Osteoblast (primary cell): ENCODE measurements around the gene CCDC175. TPM values are rescaled to one million over a fixed set of nuclear protein-coding genes. Genes with fewer than 3 reads are reported as not detected.

Experiments
- DNase-seq: peaks from one replicate; pipeline ENCODE4 v3.0.0; 2011; ENCODE audit warnings: low spot score, mixed read lengths; ENCODE audit not compliant: insufficient read length; ENCODE audit errors: missing footprints
- H2AFZ ChIP-seq: 2 replicates; pipeline ENCODE4 v1.6.0; 2011; ENCODE audit warnings: mild to moderate bottlenecking, low read length
- H3K27ac ChIP-seq: 2 replicates; pipeline ENCODE4 v1.5.1; 2011; ENCODE audit warnings: mild to moderate bottlenecking, low read depth, low read length, moderate library complexity
- H3K27me3 ChIP-seq: 2 replicates; pipeline ENCODE4 v1.6.0; 2012; ENCODE audit warnings: mild to moderate bottlenecking, control low read depth, inconsistent platforms, low read length, moderate library complexity; ENCODE audit not compliant: insufficient read depth
- H3K36me3 ChIP-seq: 2 replicates; pipeline ENCODE4 v1.5.1; 2011; ENCODE audit warnings: mild to moderate bottlenecking, low read length, control low read depth, moderate library complexity; ENCODE audit not compliant: insufficient read depth
- H3K4me1 ChIP-seq: 2 replicates; pipeline ENCODE4 v1.5.1; 2011; ENCODE audit warnings: mild to moderate bottlenecking, low read length, control low read depth, moderate library complexity; ENCODE audit not compliant: insufficient read depth
- H3K4me2 ChIP-seq: 2 replicates; pipeline ENCODE4 v1.6.0; 2011; ENCODE audit warnings: mild to moderate bottlenecking, low read length; ENCODE audit not compliant: insufficient read depth
- H3K4me3 ChIP-seq: fragments of 200-600 bp; sonication (generic); 3 replicates; pipeline ENCODE4 v1.5.1; 2012; ENCODE audit warnings: mild to moderate bottlenecking, low read length, inconsistent platforms; ENCODE audit not compliant: insufficient read depth
- H3K79me2 ChIP-seq: 2 replicates; pipeline ENCODE4 v1.6.0; 2012; ENCODE audit warnings: mild to moderate bottlenecking, low read length, control low read depth, inconsistent platforms; ENCODE audit not compliant: insufficient read depth
- H3K9me3 ChIP-seq: 2 replicates; pipeline ENCODE4 v1.5.1; 2011; ENCODE audit warnings: low read depth, low read length, control low read depth
- H4K20me1 ChIP-seq: 2 replicates; pipeline ENCODE4 v1.6.0; 2012; ENCODE audit warnings: mild to moderate bottlenecking, low read length, control low read depth; ENCODE audit not compliant: insufficient read depth
- total RNA-seq: library from RNA; depleted of rRNA; stranded (reverse); fragments of >200 nt; gene quantifications from 2 replicates; pipeline ENCODE4 v1.2.3, GENCODE V29; 2012
- TF ChIP-seq, protein P1 (sequence below): IDR thresholded peaks from 2 replicates; pipeline ENCODE4 v1.5.1; 2011; ENCODE audit warnings: mild to moderate bottlenecking, low read depth, low read length, moderate library complexity; ENCODE audit errors: extremely low read depth

The CCDC175 gene
- total RNA-seq: not detected in 2 replicates

DNA sequence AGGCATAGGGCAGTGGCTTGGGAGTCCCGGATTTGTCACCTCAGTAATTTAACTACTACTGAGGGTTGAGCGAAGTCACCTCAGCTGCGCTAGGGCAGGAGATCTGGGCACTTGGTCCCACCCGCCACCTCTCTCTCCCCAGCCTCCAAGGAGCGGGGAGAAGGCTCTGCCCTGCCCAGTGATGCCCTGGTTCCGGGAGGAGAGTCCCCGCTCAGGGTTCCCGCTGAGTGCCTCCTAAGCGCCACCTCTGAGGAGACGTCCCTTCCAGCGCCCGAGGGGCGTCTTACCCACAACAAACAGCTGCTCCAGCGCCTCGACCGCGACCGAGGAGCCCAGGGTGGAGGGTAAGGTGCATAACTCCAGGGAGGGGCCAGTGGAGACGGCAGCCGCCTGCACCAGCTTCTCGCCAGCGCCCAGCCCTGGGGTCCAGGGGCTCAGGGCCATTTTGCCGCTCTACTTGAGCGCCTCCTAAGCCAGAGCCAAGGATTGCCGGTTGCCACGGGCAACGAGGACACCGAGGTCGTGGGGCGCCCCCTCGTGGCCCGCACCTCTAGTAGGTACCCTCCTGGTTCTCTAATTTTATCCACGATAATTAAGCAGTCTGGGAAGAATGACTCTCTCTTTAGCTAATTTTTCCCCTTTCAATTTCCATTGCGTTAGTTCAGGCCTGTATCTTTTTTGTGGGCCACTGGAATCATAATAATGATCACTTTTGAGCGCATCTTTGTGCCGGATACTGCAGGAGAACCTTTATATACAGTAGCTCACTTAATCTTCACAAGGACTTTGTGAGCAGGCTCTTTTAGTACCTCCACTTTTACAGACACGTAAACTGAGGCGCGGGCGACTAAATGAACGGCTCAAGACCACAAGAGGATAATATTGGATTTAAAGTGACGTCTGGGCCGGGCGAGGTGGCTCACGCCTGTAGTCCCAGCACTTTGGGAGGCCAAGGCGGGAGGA, at the start of gene CCDC175:
Gene CCDC175, minus strand, starts transcription at position 481 of the 963 bp plus-strand sequence. Its CDS starts 37 bp downstream, at position 444.
- Histone ChIP-seq H3K4me1 (peaks cover 4% of the 10 kb centered on the region), H3K27ac (no peak within 1 kb of the TSS), H3K4me3 (peak within 1 kb of the TSS; percentile 68), H3K27me3 (peaks cover 9% of the 10 kb centered on the region), H3K79me2 (no peaks in the 10 kb centered on the region), H3K4me2 (peak within 1 kb of the TSS; percentile 86), H3K36me3 (no peaks in the 10 kb centered on the region), H3K9me3 (no peaks in the 10 kb centered on the region), H4K20me1 (no peaks in the 10 kb centered on the region), H2AFZ (peak within 1 kb of the TSS; percentile 94)
- DNase-seq: peak; percentile 94
- TF ChIP-seq, protein P1, sequence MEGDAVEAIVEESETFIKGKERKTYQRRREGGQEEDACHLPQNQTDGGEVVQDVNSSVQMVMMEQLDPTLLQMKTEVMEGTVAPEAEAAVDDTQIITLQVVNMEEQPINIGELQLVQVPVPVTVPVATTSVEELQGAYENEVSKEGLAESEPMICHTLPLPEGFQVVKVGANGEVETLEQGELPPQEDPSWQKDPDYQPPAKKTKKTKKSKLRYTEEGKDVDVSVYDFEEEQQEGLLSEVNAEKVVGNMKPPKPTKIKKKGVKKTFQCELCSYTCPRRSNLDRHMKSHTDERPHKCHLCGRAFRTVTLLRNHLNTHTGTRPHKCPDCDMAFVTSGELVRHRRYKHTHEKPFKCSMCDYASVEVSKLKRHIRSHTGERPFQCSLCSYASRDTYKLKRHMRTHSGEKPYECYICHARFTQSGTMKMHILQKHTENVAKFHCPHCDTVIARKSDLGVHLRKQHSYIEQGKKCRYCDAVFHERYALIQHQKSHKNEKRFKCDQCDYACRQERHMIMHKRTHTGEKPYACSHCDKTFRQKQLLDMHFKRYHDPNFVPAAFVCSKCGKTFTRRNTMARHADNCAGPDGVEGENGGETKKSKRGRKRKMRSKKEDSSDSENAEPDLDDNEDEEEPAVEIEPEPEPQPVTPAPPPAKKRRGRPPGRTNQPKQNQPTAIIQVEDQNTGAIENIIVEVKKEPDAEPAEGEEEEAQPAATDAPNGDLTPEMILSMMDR: peak; percentile 85

DNA sequence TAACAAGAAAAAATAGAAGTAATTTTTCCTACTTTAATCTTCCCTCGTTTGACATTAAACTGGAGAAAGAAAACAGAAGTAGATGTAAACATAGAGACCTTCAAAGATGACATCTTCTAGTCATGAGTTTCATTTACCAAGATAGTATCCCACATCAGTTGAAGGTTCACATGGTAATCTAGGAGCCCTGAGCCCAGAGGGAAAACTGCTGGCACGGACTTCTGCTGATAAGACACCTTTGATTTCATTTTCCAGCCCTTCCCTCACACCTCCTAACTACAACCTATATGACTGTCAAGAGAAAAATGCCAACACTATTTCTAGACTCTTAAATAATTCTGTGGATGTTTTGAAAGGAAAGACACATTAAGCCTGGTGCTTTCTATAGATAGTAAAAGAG, 46.0 kb upstream of the CCDC175 start:
- H3K27ac ChIP-seq: no peak overlapping the region
- no peaks in the 10 kb centered on the region for H3K79me2 ChIP-seq
- H2AFZ ChIP-seq: no peak overlapping the region
- H3K4me2 ChIP-seq: no peak overlapping the region
- TF ChIP-seq, protein P1: no peak
- no peaks in the 10 kb centered on the region for H3K9me3 ChIP-seq
- H3K4me1 ChIP-seq: no peaks in the 10 kb centered on the region
- H3K36me3 ChIP-seq: no peaks in the 10 kb centered on the region
- no peak overlapping the region for H3K4me3 ChIP-seq
- DNase-seq: no peak
- no peaks in the 10 kb centered on the region for H3K27me3 ChIP-seq
- H4K20me1 ChIP-seq: no peaks in the 10 kb centered on the region

DNA sequence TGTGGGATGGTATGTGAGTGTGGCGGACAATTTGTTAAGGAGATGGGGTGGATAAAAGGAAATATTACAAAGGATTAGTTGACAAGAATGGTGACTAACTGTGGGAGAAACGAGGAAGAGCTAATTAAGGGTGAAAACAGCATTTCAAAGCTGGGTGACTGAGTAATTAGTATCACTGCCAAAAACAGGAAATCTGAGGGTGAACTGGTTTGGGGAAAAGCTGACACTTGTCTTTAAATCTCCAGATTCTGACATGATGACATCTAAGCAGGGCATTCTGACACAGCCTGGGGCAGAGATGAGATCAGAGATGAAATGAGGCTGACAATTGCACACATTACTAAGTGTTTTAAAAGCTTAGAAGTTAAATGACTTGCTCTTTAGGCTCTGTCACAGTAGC, 42.4 kb upstream of the CCDC175 start:
- Histone ChIP-seq H4K20me1 (no peaks in the 10 kb centered on the region), H3K79me2 (no peaks in the 10 kb centered on the region), H3K27ac (no peak overlapping the region), H3K4me3 (no peak overlapping the region), H3K4me1 (no peaks in the 10 kb centered on the region), H3K9me3 (no peaks in the 10 kb centered on the region), H3K4me2 (no peak overlapping the region), H3K27me3 (no peaks in the 10 kb centered on the region), H3K36me3 (no peaks in the 10 kb centered on the region), H2AFZ (no peak overlapping the region)
- TF ChIP-seq, protein P1: no peak
- DNase-seq: no peak

DNA sequence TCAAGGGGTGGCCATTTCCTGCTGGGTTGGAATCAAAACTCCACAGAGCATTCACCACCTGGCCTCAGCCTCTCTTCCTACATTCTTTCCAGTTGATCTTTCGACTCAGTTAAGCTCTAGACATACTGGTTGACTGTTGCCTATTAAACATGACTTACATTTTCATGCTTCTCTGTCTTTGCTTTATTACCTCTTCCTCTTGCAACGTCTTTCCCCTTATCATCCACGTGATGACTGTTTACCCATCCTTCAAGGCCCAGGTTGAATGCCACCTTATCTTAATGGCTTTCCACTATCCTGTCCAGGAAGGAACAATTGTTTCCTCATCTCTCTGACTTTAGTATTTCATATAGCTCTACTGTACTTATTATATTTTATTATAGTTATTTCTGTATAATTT, 24.4 kb upstream of the CCDC175 start:
- TF ChIP-seq, protein P1: no peak
- Histone ChIP-seq H3K27ac (no peak overlapping the region), H3K27me3 (no peaks in the 10 kb centered on the region), H3K36me3 (no peaks in the 10 kb centered on the region), H3K9me3 (no peaks in the 10 kb centered on the region), H4K20me1 (no peaks in the 10 kb centered on the region), H3K4me3 (no peak overlapping the region), H2AFZ (no peak overlapping the region), H3K4me1 (no peaks in the 10 kb centered on the region), H3K79me2 (no peaks in the 10 kb centered on the region), H3K4me2 (no peak overlapping the region)
- no peak for DNase-seq
